Calu3 (cell line): Measurements from ENCODE around the gene WWOX. TPM values are rescaled to one million over a fixed set of nuclear protein-coding genes. Genes with fewer than 3 reads are reported as not detected.

Experiments
- BruUV-seq: library from RNA; stranded (reverse); fragments of 400-500 nt; replicated peaks from 2 replicates; lab custom pipeline; 2021; lab: Mats Ljungman, UMichigan
- CTCF ChIA-PET: fragments of 300-600 bp; sonication (Branson Sonifier 250); formaldehyde crosslinking; loops from one replicate; lab custom pipeline; 2022; ENCODE audit warnings: antibody characterized with exemption; lab: Charles Lee
- DNase-seq: peaks from one replicate; pipeline ENCODE4 v3.0.0; 2022
- H3K27ac Mint-ChIP-seq: one replicate; pipeline ENCODE4 v1.8.0; 2022; ENCODE audit warnings: mixed read lengths; ENCODE audit not compliant: unreplicated experiment
- H3K27me3 Mint-ChIP-seq: one replicate; pipeline ENCODE4 v1.8.0; 2022; ENCODE audit warnings: mixed read lengths; ENCODE audit not compliant: unreplicated experiment
- H3K36me3 Mint-ChIP-seq: one replicate; pipeline ENCODE4 v1.8.0; 2022; ENCODE audit warnings: mild to moderate bottlenecking, moderate library complexity, mixed read lengths; ENCODE audit not compliant: insufficient read depth, unreplicated experiment
- H3K4me1 Mint-ChIP-seq: one replicate; pipeline ENCODE4 v1.8.0; 2022; ENCODE audit warnings: mild to moderate bottlenecking, low read depth, mixed read lengths; ENCODE audit not compliant: unreplicated experiment
- H3K4me3 Mint-ChIP-seq: one replicate; pipeline ENCODE4 v1.8.0; 2022; ENCODE audit warnings: mild to moderate bottlenecking, low read depth, moderate library complexity, mixed read lengths; ENCODE audit not compliant: unreplicated experiment
- H3K9me3 Mint-ChIP-seq: one replicate; pipeline ENCODE4 v1.8.0; 2022; ENCODE audit warnings: low read depth, mixed read lengths; ENCODE audit not compliant: unreplicated experiment
- intact Hi-C: fragments of 100-400 bp; cut with micrococcal nuclease; formaldehyde crosslinking; loops from one replicate; pipeline ENCODE4 v1.10.0; 2022; ENCODE audit not compliant: unreplicated experiment
- total RNA-seq: library from RNA; stranded (reverse); gene quantifications from 2 replicates; pipeline ENCODE4 v1.2.3, GENCODE V29; 2022
- TF ChIP-seq, protein P1 (sequence below): fragments of 200-600 bp; IDR thresholded peaks from one replicate; pipeline ENCODE4 v1.8.0; 2022; ENCODE audit warnings: antibody characterized with exemption; ENCODE audit not compliant: unreplicated experiment

WWOX gene
- total RNA-seq, 1 experiment from 2014 or later, result 33.5 TPM

DNA sequence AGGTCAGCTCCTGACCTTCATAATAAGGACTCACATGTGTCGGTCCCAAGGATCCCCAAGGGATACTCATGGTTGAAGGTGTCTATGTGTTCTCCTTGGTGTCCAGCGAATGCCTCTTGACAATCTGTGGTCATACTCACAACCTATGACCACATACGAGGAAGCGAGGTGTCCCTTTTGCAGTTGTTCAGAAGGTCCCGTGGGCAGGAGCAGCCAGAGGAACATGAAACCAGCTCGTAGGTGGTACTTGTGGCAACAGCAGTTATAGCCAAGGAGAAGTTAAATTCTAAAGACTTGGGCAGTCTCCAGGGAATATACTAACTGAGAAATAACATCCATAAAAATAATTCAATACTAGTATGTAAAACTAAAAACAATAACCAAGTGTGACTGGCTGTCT is 685.3 kb downstream of the WWOX start:
- no peak overlapping the region for H3K27ac Mint-ChIP-seq
- H3K4me1 Mint-ChIP-seq, result no peaks in the 10 kb centered on the region
- intact Hi-C loops, result no loop called here
- no peak for DNase-seq
- no peaks in the 10 kb centered on the region for H3K36me3 Mint-ChIP-seq
- H3K9me3 Mint-ChIP-seq, result peaks cover 11% of the 10 kb centered on the region
- BruUV-seq, result no TSS peak
- H3K27me3 Mint-ChIP-seq, result no peaks in the 10 kb centered on the region
- CTCF ChIA-PET, result no interaction called here
- H3K4me3 Mint-ChIP-seq, result no peak overlapping the region
- TF ChIP-seq, protein P1, sequence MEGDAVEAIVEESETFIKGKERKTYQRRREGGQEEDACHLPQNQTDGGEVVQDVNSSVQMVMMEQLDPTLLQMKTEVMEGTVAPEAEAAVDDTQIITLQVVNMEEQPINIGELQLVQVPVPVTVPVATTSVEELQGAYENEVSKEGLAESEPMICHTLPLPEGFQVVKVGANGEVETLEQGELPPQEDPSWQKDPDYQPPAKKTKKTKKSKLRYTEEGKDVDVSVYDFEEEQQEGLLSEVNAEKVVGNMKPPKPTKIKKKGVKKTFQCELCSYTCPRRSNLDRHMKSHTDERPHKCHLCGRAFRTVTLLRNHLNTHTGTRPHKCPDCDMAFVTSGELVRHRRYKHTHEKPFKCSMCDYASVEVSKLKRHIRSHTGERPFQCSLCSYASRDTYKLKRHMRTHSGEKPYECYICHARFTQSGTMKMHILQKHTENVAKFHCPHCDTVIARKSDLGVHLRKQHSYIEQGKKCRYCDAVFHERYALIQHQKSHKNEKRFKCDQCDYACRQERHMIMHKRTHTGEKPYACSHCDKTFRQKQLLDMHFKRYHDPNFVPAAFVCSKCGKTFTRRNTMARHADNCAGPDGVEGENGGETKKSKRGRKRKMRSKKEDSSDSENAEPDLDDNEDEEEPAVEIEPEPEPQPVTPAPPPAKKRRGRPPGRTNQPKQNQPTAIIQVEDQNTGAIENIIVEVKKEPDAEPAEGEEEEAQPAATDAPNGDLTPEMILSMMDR, result no peak

DNA sequence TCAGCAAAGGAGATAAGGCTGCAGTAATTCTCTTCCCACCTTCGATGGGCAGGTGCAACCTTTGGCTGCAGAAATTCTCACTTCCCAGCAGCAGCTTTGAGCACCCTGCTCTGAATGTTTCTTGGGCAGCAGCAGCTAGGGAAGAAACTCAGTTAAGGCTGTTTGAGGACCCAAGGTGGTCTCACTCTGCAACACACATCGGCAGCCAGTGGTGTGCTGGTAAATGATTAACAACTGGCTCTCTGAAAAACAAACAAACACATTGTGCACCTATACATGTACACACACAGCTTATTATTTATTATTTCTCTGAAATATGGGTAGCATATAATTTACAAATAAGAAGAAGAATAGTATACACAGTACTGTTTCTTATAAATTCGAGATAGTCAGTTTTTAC is 685.8 kb downstream of the WWOX start:
- intact Hi-C loops, result no loop called here
- CTCF ChIA-PET, result no interaction called here
- H3K9me3 Mint-ChIP-seq, result peaks cover 10% of the 10 kb centered on the region
- DNase-seq, result no peak
- BruUV-seq, result no TSS peak
- H3K4me1 Mint-ChIP-seq, result no peaks in the 10 kb centered on the region
- TF ChIP-seq, protein P1, result no peak
- H3K27ac Mint-ChIP-seq, result no peak overlapping the region
- no peaks in the 10 kb centered on the region for H3K36me3 Mint-ChIP-seq
- no peak overlapping the region for H3K4me3 Mint-ChIP-seq
- H3K27me3 Mint-ChIP-seq, result no peaks in the 10 kb centered on the region

DNA sequence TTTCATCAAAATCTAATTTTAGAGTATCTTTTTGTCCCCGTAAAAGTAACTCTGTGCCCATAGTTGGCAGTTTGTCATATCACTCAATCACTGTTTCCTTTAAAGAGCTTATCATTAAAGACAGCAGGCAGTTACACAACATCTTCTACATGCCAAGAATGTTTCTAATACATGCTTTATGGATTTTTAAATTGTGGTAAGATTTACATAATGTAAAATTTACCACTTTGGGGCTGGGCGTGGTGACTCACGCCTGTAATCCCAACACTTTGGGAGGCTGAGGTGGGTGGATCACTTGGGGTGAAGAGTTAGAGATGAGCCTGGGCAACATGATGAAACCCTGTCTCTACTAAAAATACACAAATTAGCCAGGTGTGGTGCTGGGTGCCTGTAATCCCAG is 687.2 kb downstream of the WWOX start:
- Mint-ChIP-seq H3K27ac (no peak overlapping the region), H3K4me1 (no peaks in the 10 kb centered on the region), H3K36me3 (no peaks in the 10 kb centered on the region), H3K9me3 (peaks cover 6% of the 10 kb centered on the region), H3K27me3 (no peaks in the 10 kb centered on the region), H3K4me3 (no peak overlapping the region)
- CTCF ChIA-PET, result no interaction called here
- no peak for DNase-seq
- intact Hi-C loops, result no loop called here
- no TSS peak for BruUV-seq
- TF ChIP-seq, protein P1, result no peak

DNA sequence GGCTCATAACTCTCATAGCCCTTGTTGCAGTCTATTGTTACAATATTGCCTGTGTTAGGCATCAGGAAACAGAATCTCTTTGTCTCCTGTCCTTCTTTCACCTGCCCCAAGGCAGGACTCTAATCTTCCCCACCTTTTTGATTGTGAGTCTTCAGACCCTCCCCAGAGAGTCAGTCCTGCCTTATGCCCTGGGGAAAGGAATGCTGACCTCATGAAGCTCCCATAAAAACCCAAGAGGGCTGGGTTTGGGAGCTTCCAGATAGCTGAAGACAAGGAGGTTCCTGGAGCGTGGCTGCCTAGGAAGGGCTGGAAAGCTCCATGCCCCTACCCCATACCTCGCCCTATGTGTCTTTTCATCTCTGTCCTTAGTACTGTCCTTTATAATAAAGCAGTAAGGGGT is 688.8 kb downstream of the WWOX start:
- CTCF ChIA-PET, result no interaction called here

More for the DNA sequence above, 688.8 kb downstream of the WWOX start:
- Mint-ChIP-seq H3K27me3 (no peaks in the 10 kb centered on the region), H3K27ac (no peak overlapping the region), H3K36me3 (no peaks in the 10 kb centered on the region), H3K4me1 (no peaks in the 10 kb centered on the region), H3K4me3 (no peak overlapping the region), H3K9me3 (no peaks in the 10 kb centered on the region)
- DNase-seq, result no peak
- TF ChIP-seq, protein P1, result no peak
- no TSS peak for BruUV-seq
- intact Hi-C loops, result no loop called here
